ENCODE results near the gene KIAA0930. TPM values are rescaled to one million over a fixed set of nuclear protein-coding genes. Genes with fewer than 3 reads are reported as not detected.

The KIAA0930 gene
- total RNA-seq, 3 donors from 2014 or later (not counting 1 experiment from before 2014, with no cell fraction given): 32.6 to 39.1 (median 38.4) TPM

GRCh38 chr22:45228401-45228754 is 12.3 kb downstream of the KIAA0930 start:
- no peaks in the 10 kb centered on the region for H3K36me3 Mint-ChIP-seq
- peaks cover 30 to 68% of the 10 kb centered on the region in 2 donors for H3K4me1 Mint-ChIP-seq
- Histone ChIP-seq H3K4me3 (ENCODE audit: low read length) (no peak overlapping the region), H3K36me3 (ENCODE audit: control insufficient read depth, insufficient read depth, low read length) (no peaks in the 10 kb centered on the region), H3K27ac (ENCODE audit: low read length) (peak overlapping the region; percentile 21), H3K27me3 (ENCODE audit: control insufficient read depth, insufficient read depth, low read length) (no peaks in the 10 kb centered on the region), H3K4me1 (ENCODE audit: control insufficient read depth, insufficient read depth, low read length) (peaks cover 70% of the 10 kb centered on the region), H3K9me3 (ENCODE audit: control insufficient read depth, insufficient read depth, low read length) (no peaks in the 10 kb centered on the region)
- H3K9me3 Mint-ChIP-seq: no peaks in the 10 kb centered on the region
- H3K4me3 Mint-ChIP-seq: peak overlapping the region; percentile 59
- ATAC-seq (peak in 2 of 3 donors; percentile 27 to 36), DNase-seq (no peak)
- H3K27ac Mint-ChIP-seq: peak overlapping the region; percentile 31 to 83
- H3K27me3 Mint-ChIP-seq (ENCODE audit: low read depth in 2 of 2): no peaks in the 10 kb centered on the region
- TF ChIP-seq CTCF (IDR thresholded peaks at IDR 0.05): no peak
- intact Hi-C loops (cut with micrococcal nuclease): no loop called here
- WGBS (ENCODE audit: insufficient coverage): 77% methylated on average over 8 of the region's 8 CpGs

GRCh38 chr22:45227645-45228400 is 12.9 kb downstream of the KIAA0930 start:
- intact Hi-C loops (cut with micrococcal nuclease): no loop called here
- Histone ChIP-seq H3K9me3 (ENCODE audit: control insufficient read depth, insufficient read depth, low read length) (no peaks in the 10 kb centered on the region), H3K4me3 (ENCODE audit: low read length) (no peak overlapping the region), H3K27ac (ENCODE audit: low read length) (peak overlapping the region; percentile 21), H3K36me3 (ENCODE audit: control insufficient read depth, insufficient read depth, low read length) (no peaks in the 10 kb centered on the region), H3K27me3 (ENCODE audit: control insufficient read depth, insufficient read depth, low read length) (no peaks in the 10 kb centered on the region), H3K4me1 (ENCODE audit: control insufficient read depth, insufficient read depth, low read length) (peaks cover 68% of the 10 kb centered on the region)
- H3K27ac Mint-ChIP-seq: peak overlapping the region; percentile 31 to 83
- DNase-seq: no peak
- H3K9me3 Mint-ChIP-seq: no peaks in the 10 kb centered on the region
- TF ChIP-seq CTCF (IDR thresholded peaks at IDR 0.05): no peak
- peak in 2 of 3 donors; percentile 31 to 56 for ATAC-seq
- H3K27me3 Mint-ChIP-seq (ENCODE audit: low read depth in 2 of 2): no peaks in the 10 kb centered on the region
- peaks cover 30 to 70% of the 10 kb centered on the region in 2 donors for H3K4me1 Mint-ChIP-seq
- WGBS (ENCODE audit: insufficient coverage): 73% methylated on average over 14 of the region's 16 CpGs
- H3K4me3 Mint-ChIP-seq: peak overlapping the region; percentile 59
- no peaks in the 10 kb centered on the region for H3K36me3 Mint-ChIP-seq

GRCh38 chr22:45226503-45227186 is 14.0 kb downstream of the KIAA0930 start:
- no peaks in the 10 kb centered on the region for H3K27me3 Mint-ChIP-seq (ENCODE audit: low read depth in 2 of 2)
- H3K4me1 Mint-ChIP-seq: peaks cover 30 to 65% of the 10 kb centered on the region in 2 donors
- Histone ChIP-seq H3K4me3 (ENCODE audit: low read length) (no peak overlapping the region), H3K4me1 (ENCODE audit: control insufficient read depth, insufficient read depth, low read length) (peaks cover 73% of the 10 kb centered on the region), H3K9me3 (ENCODE audit: control insufficient read depth, insufficient read depth, low read length) (no peaks in the 10 kb centered on the region), H3K36me3 (ENCODE audit: control insufficient read depth, insufficient read depth, low read length) (no peaks in the 10 kb centered on the region), H3K27me3 (ENCODE audit: control insufficient read depth, insufficient read depth, low read length) (no peaks in the 10 kb centered on the region), H3K27ac (ENCODE audit: low read length) (peak overlapping the region; percentile 27)
- peak in 2 of 3 donors; percentile 32 to 51 for ATAC-seq
- no peaks in the 10 kb centered on the region for H3K9me3 Mint-ChIP-seq
- H3K4me3 Mint-ChIP-seq: no peak overlapping the region
- no peaks in the 10 kb centered on the region for H3K36me3 Mint-ChIP-seq
- WGBS (ENCODE audit: insufficient coverage): 59% methylated on average over 17 of the region's 17 CpGs
- peak overlapping the region; percentile 67 to 83 for H3K27ac Mint-ChIP-seq
- intact Hi-C loops (cut with micrococcal nuclease): no loop called here
- no peak for DNase-seq
- no peak for TF ChIP-seq CTCF (IDR thresholded peaks at IDR 0.05)

Data from natural killer cell (primary cell).